ENCODE results near the gene TTLL10. TPM values are rescaled to one million over a fixed set of nuclear protein-coding genes. Genes with fewer than 3 reads are reported as not detected.

Gene TTLL10
- total RNA-seq, 1 donor from 2014 or later: not detected

- Histone ChIP-seq H2AFZ (ENCODE audit: low read depth, low read length) (no peak within 1 kb of the TSS), H3K9ac (ENCODE audit: low read length) (no peak within 1 kb of the TSS), H3K79me2 (ENCODE audit: insufficient read depth, low read length) (no peaks in the 10 kb centered on the region), H3K4me2 (ENCODE audit: low read length) (peak within 1 kb of the TSS; percentile 55), H3K9me3 (ENCODE audit: insufficient read depth, low read depth, low read length) (no peaks in the 10 kb centered on the region), H3K4me1 (ENCODE audit: insufficient read depth, low read length) (no peaks in the 10 kb centered on the region), H3K27ac (ENCODE audit: low read depth, low read length) (no peak within 1 kb of the TSS), H3K4me3 (ENCODE audit: insufficient read depth, low read depth, low read length) (no peak within 1 kb of the TSS), H3K27me3 (ENCODE audit: insufficient read depth, low read length) (peaks cover 3% of the 10 kb centered on the region), H3K36me3 (ENCODE audit: insufficient read depth, low read length) (no peaks in the 10 kb centered on the region), H4K20me1 (ENCODE audit: insufficient read depth, low read length) (peaks cover 6% of the 10 kb centered on the region)
- Mint-ChIP-seq H3K4me1 (ENCODE audit: low read depth, unreplicated experiment) (peaks cover 3% of the 10 kb centered on the region), H3K27me3 (ENCODE audit: low read depth, unreplicated experiment) (no peaks in the 10 kb centered on the region), H3K36me3 (ENCODE audit: low read depth, unreplicated experiment) (peaks cover 2% of the 10 kb centered on the region), H3K4me3 (ENCODE audit: unreplicated experiment) (no peak within 1 kb of the TSS), H3K27ac (ENCODE audit: unreplicated experiment) (no peak within 1 kb of the TSS), H3K9me3 (ENCODE audit: unreplicated experiment) (no peaks in the 10 kb centered on the region)
- FAIRE-seq (no peak), DNase-seq (ENCODE audit: low read depth) (no peak)
- peak; percentile 64 for TF ChIP-seq EZH2 (IDR thresholded peaks at IDR 0.05; ENCODE audit: insufficient read depth, low read length)
- TF ChIP-seq, protein P1, sequence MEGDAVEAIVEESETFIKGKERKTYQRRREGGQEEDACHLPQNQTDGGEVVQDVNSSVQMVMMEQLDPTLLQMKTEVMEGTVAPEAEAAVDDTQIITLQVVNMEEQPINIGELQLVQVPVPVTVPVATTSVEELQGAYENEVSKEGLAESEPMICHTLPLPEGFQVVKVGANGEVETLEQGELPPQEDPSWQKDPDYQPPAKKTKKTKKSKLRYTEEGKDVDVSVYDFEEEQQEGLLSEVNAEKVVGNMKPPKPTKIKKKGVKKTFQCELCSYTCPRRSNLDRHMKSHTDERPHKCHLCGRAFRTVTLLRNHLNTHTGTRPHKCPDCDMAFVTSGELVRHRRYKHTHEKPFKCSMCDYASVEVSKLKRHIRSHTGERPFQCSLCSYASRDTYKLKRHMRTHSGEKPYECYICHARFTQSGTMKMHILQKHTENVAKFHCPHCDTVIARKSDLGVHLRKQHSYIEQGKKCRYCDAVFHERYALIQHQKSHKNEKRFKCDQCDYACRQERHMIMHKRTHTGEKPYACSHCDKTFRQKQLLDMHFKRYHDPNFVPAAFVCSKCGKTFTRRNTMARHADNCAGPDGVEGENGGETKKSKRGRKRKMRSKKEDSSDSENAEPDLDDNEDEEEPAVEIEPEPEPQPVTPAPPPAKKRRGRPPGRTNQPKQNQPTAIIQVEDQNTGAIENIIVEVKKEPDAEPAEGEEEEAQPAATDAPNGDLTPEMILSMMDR (IDR thresholded peaks at IDR 0.05; ENCODE audit: insufficient read depth, low read depth, low read length): no peak
Measured at GRCh38 chr1:1246577-1247340, 73.1 kb downstream of the TTLL10 start, which contains the start of gene C1QTNF12. C1QTNF12 (minus strand) TSS chr1:1246722; CDS start chr1:1246690, 32 bp downstream.

DNA sequence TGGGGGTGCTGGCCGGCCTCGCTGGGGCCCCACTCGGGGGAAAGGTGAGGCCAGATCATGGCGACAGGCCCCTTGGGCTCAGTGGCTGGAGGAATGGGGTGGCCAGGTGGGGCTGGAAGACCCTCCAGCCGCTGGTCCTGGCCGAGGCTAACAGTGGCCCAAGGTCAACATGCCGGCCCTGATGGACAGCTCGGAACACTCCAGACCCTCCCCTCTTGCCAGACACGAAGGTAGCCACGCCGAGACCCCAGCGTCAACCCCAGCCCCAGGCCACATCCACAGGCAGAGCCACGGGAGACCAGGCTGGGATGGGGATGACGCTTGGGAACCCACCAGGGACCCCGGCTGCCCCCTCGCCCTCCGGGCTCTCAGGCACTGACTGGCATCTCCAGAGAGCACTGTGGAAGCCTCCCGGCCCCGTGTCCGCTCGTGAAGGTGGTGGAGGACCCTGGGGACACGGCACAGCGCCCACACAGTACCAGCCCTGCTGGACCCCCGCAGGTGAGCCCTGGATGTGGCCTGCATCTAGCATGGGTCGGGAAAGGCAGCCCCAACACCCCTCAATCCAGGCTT is 73.7 kb downstream of the TTLL10 start:
- H3K4me2 ChIP-seq (ENCODE audit: low read length): no peak overlapping the region
- Mint-ChIP-seq H3K9me3 (ENCODE audit: unreplicated experiment) (no peaks in the 10 kb centered on the region), H3K4me1 (ENCODE audit: low read depth, unreplicated experiment) (peaks cover 3% of the 10 kb centered on the region), H3K27ac (ENCODE audit: unreplicated experiment) (no peak overlapping the region), H3K36me3 (ENCODE audit: low read depth, unreplicated experiment) (peaks cover 2% of the 10 kb centered on the region), H3K27me3 (ENCODE audit: low read depth, unreplicated experiment) (no peaks in the 10 kb centered on the region), H3K4me3 (ENCODE audit: unreplicated experiment) (no peak overlapping the region)
- no peak overlapping the region for H3K27ac ChIP-seq (ENCODE audit: low read depth, low read length)
- H3K4me3 ChIP-seq (ENCODE audit: insufficient read depth, low read depth, low read length): no peak overlapping the region
- H3K4me1 ChIP-seq (ENCODE audit: insufficient read depth, low read length): no peaks in the 10 kb centered on the region
- H3K27me3 ChIP-seq (ENCODE audit: insufficient read depth, low read length): peaks cover 3% of the 10 kb centered on the region
- no peaks in the 10 kb centered on the region for H3K36me3 ChIP-seq (ENCODE audit: insufficient read depth, low read length)
- H3K9me3 ChIP-seq (ENCODE audit: insufficient read depth, low read depth, low read length): no peaks in the 10 kb centered on the region
- peaks cover 6% of the 10 kb centered on the region for H4K20me1 ChIP-seq (ENCODE audit: insufficient read depth, low read length)
- no peak for DNase-seq (ENCODE audit: low read depth)
- H3K9ac ChIP-seq (ENCODE audit: low read length): no peak overlapping the region
- H2AFZ ChIP-seq (ENCODE audit: low read depth, low read length): no peak overlapping the region
- TF ChIP-seq, protein P1 (IDR thresholded peaks at IDR 0.05; ENCODE audit: insufficient read depth, low read depth, low read length): no peak
- no peak for TF ChIP-seq EZH2 (IDR thresholded peaks at IDR 0.05; ENCODE audit: insufficient read depth, low read length)
- no peaks in the 10 kb centered on the region for H3K79me2 ChIP-seq (ENCODE audit: insufficient read depth, low read length)
- FAIRE-seq: no peak

Small RNAs within 50 kb of the gene (microRNA-seq; reads per million reads assigned to microRNA genes)
- gene MIR200A: 357 reads per million, percentile 75 among the genes with 10 or more reads in this experiment
- 896 reads per million, percentile 81 among the genes with 10 or more reads in this experiment for gene MIR200B
- 616 reads per million, percentile 79 among the genes with 10 or more reads in this experiment for gene MIR429

Other genes starting within 250 kb of the TTLL10 start
- gene SAMD11, start 250.0 kb upstream of the TTLL10 start, total RNA-seq: 6.0 and 9.5 TPM in 2 replicates
- 83.7 and 91.4 TPM in 2 replicates for gene NOC2L, start 214.6 kb upstream of the TTLL10 start, total RNA-seq
- 25.6 and 25.9 TPM in 2 replicates for gene KLHL17, start 213.3 kb upstream of the TTLL10 start, total RNA-seq
- 2.1 and 2.4 TPM in 2 replicates for gene PLEKHN1, start 207.4 kb upstream of the TTLL10 start, total RNA-seq
- 0.20 TPM in 1 of 2 replicates, not detected in the other for gene PERM1, start 191.8 kb upstream of the TTLL10 start, total RNA-seq
- 149 and 169 TPM in 2 replicates for gene HES4, start 173.8 kb upstream of the TTLL10 start, total RNA-seq
- 1,830 and 1,896 TPM in 2 replicates for gene ISG15, start 160.4 kb upstream of the TTLL10 start, total RNA-seq
- 589 and 603 TPM in 2 replicates for gene AGRN, start 153.8 kb upstream of the TTLL10 start, total RNA-seq
- 0.18 and 0.38 TPM in 2 replicates for gene RNF223, start 99.6 kb upstream of the TTLL10 start, total RNA-seq
- gene C1orf159, start 57.8 kb upstream of the TTLL10 start, total RNA-seq: 10.6 and 13.9 TPM in 2 replicates
- gene TNFRSF18, start 32.7 kb downstream of the TTLL10 start, total RNA-seq: 0.65 and 0.66 TPM in 2 replicates
- 0.34 and 0.41 TPM in 2 replicates for gene TNFRSF4, start 40.3 kb downstream of the TTLL10 start, total RNA-seq
- gene SDF4, start 58.1 kb downstream of the TTLL10 start, total RNA-seq: 175 and 180 TPM in 2 replicates
- gene B3GALT6, start 58.4 kb downstream of the TTLL10 start, total RNA-seq: 22.4 and 27.5 TPM in 2 replicates
- 3.9 and 4.7 TPM in 2 replicates for gene C1QTNF12, start 72.8 kb downstream of the TTLL10 start, total RNA-seq
- gene UBE2J2, start 100.0 kb downstream of the TTLL10 start, total RNA-seq: 58.7 and 67.4 TPM in 2 replicates
- 4.4 and 5.0 TPM in 2 replicates for gene SCNN1D, start 106.6 kb downstream of the TTLL10 start, total RNA-seq
- 60.2 and 64.0 TPM in 2 replicates for gene ACAP3, start 134.1 kb downstream of the TTLL10 start, total RNA-seq
- 28.0 and 29.4 TPM in 2 replicates for gene PUSL1, start 134.7 kb downstream of the TTLL10 start, total RNA-seq
- gene INTS11, start 150.8 kb downstream of the TTLL10 start, total RNA-seq: 75.9 and 84.8 TPM in 2 replicates
- 25.6 and 28.5 TPM in 2 replicates for gene CPTP, start 150.9 kb downstream of the TTLL10 start, total RNA-seq
- 0.41 and 0.50 TPM in 2 replicates for gene TAS1R3, start 157.4 kb downstream of the TTLL10 start, total RNA-seq
- gene DVL1, start 175.5 kb downstream of the TTLL10 start, total RNA-seq: 54.0 and 55.0 TPM in 2 replicates
- 112 and 139 TPM in 2 replicates for gene MXRA8, start 184.7 kb downstream of the TTLL10 start, total RNA-seq
- 135 and 139 TPM in 2 replicates for gene AURKAIP1, start 201.3 kb downstream of the TTLL10 start, total RNA-seq
- 194 and 197 TPM in 2 replicates for gene CCNL2, start 225.5 kb downstream of the TTLL10 start, total RNA-seq
- gene MRPL20, start 233.4 kb downstream of the TTLL10 start, total RNA-seq: 87.3 and 88.5 TPM in 2 replicates
- gene ANKRD65, start 247.4 kb downstream of the TTLL10 start, total RNA-seq: 0.64 TPM in 1 of 2 replicates, not detected in the other

Measured in astrocyte (in vitro differentiated cells and primary cell).